ENCODE data around the gene IL1RAPL2.

DNA sequence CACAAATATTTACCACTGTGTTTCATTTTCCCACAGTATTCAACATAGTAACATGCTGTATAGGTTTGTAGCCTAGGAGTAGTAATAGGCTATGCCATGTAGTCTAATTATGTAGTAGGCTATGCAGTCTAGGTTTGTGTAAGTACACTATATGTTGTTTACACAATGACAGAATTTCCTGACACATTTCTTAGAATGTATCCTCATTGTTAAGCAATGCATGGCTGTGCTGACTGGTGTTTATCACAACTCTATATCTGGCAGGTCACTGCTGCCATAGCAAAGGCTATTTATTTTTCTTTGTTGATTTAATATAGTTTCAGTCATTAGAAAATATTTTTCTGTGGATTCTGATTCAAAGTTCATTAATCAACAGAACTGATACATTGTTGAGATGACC, 762.8 kb downstream of the IL1RAPL2 start:
- no peak for TF ChIP-seq POLR2A (IDR thresholded peaks at IDR 0.05; ENCODE audit: low read depth, low read length)
- no peak for TF ChIP-seq SIX5 (IDR thresholded peaks at IDR 0.05; ENCODE audit: low read depth, low read length, severe bottlenecking)
- TF ChIP-seq EGR1 (IDR thresholded peaks at IDR 0.05; ENCODE audit: borderline replicate concordance in 1 of 2, low read depth in 2 of 2, low read length in 2 of 2): no peak
